ENCODE results near the gene SWAP70.

- no peak for TF ChIP-seq CTCF (IDR thresholded peaks at IDR 0.05; ENCODE audit: insufficient read depth, low read length, poor library complexity, severe bottlenecking)
- TF ChIP-seq EZH2phosphoT487 (conservative IDR thresholded peaks at IDR 0.05; ENCODE audit: low read length), result no peak
These were observed 138.5 kb downstream of the SWAP70 start for GRCh38 chr11:9802291-9802861.
